ENCODE measurements around the gene TAF15. TPM values are rescaled to one million over a fixed set of nuclear protein-coding genes. Genes with fewer than 3 reads are reported as not detected.

Gene TAF15
- total RNA-seq, 4 donors from 2014 or later = 93.8 to 140 (median 122) TPM

GRCh38 chr17:35890774-35891155 lies 81.5 kb downstream of the TAF15 start:
- Histone ChIP-seq H3K4me1 (peaks cover 0 to 9% (median 4%) of the 10 kb centered on the region in 4 donors), H3K9me3 (no peaks in the 10 kb centered on the region), H3K4me3 (no peak overlapping the region), H3K27me3 (no peaks in the 10 kb centered on the region), H3K27ac (replicated peaks in 1 of 4) (no peak overlapping the region), H3K36me3 (no peaks in the 10 kb centered on the region)
- TF ChIP-seq CTCF (IDR thresholded peaks at IDR 0.05) (no peak), POLR2AphosphoS5 (IDR thresholded peaks at IDR 0.05) (peak in 1 of 2 donors; percentile 5)
- 56% methylated on average over 4 of the region's 4 CpGs for WGBS
- intact Hi-C loops (cut with DNase I) = no loop called here
- DNase-seq (ENCODE audit: extremely low spot score) = no peak

GRCh38 chr17:35891269-35891668 lies 82.0 kb downstream of the TAF15 start:
- Histone ChIP-seq H3K27me3 (no peaks in the 10 kb centered on the region), H3K4me1 (peaks cover 0 to 9% (median 4%) of the 10 kb centered on the region in 4 donors), H3K27ac (replicated peaks in 1 of 4) (no peak overlapping the region), H3K9me3 (no peaks in the 10 kb centered on the region), H3K4me3 (no peak overlapping the region), H3K36me3 (no peaks in the 10 kb centered on the region)
- DNase-seq (ENCODE audit: extremely low spot score) = no peak
- TF ChIP-seq CTCF (IDR thresholded peaks at IDR 0.05) (no peak), POLR2AphosphoS5 (IDR thresholded peaks at IDR 0.05) (no peak), EP300 (IDR thresholded peaks at IDR 0.05) (no peak), POLR2A (IDR thresholded peaks at IDR 0.05; ENCODE audit: low read depth) (no peak)
- WGBS = 80% methylated on average over 4 of the region's 4 CpGs
- intact Hi-C loops (cut with DNase I) = no loop called here

- 29% methylated on average over 6 of the region's 6 CpGs for WGBS
Observed at GRCh38 chr17:35892091-35893035, 83.1 kb downstream of the TAF15 start.

GRCh38 chr17:35893751-35894150 lies 84.5 kb downstream of the TAF15 start:
- TF ChIP-seq POLR2AphosphoS5 (IDR thresholded peaks at IDR 0.05) = no peak
- no peak for TF ChIP-seq POLR2A (IDR thresholded peaks at IDR 0.05; ENCODE audit: low read depth)
- TF ChIP-seq CTCF (IDR thresholded peaks at IDR 0.05) = no peak
- H3K4me1 ChIP-seq = peaks cover 0 to 9% (median 4%) of the 10 kb centered on the region in 4 donors
- intact Hi-C loops (cut with DNase I) = no loop called here
- 96% methylated on average over 2 of the region's 4 CpGs for WGBS
- H3K9me3 ChIP-seq = no peaks in the 10 kb centered on the region
- no peaks in the 10 kb centered on the region for H3K27me3 ChIP-seq
- H3K36me3 ChIP-seq = no peaks in the 10 kb centered on the region
- no peak for DNase-seq (ENCODE audit: extremely low spot score)
- no peak overlapping the region for H3K27ac ChIP-seq (replicated peaks in 1 of 4)
- H3K4me3 ChIP-seq = no peak overlapping the region

More at GRCh38 chr17:35892091-35893035, 83.1 kb downstream of the TAF15 start:
- Histone ChIP-seq H3K9me3 (no peaks in the 10 kb centered on the region), H3K4me1 (peaks cover 0 to 9% (median 4%) of the 10 kb centered on the region in 4 donors), H3K27me3 (no peaks in the 10 kb centered on the region), H3K36me3 (no peaks in the 10 kb centered on the region), H3K27ac (replicated peaks in 1 of 4) (no peak overlapping the region), H3K4me3 (no peak overlapping the region)
- TF ChIP-seq EP300 (IDR thresholded peaks at IDR 0.05) (no peak), CTCF (IDR thresholded peaks at IDR 0.05) (no peak), POLR2AphosphoS5 (IDR thresholded peaks at IDR 0.05) (no peak), POLR2A (IDR thresholded peaks at IDR 0.05; ENCODE audit: low read depth) (no peak)
- intact Hi-C loops (cut with DNase I) = no loop called here
- DNase-seq (ENCODE audit: extremely low spot score) = no peak

Data from esophagus muscularis mucosa (tissue), 4 donors.